HG03469 (cell line): ENCODE results near the gene NOXA1.
"Not testable (repeated sequence)": the region's sequence is repeated elsewhere in the genome, so short reads cannot be mapped to it uniquely, and the experiment has no call there.

Source experiments
- ATAC-seq: cut with Tn5 transposase; IDR thresholded peaks from one replicate; pipeline ENCODE4 v1.9.1; 2021; ENCODE audit warnings: mild to moderate bottlenecking, moderate library complexity, moderate number of reproducible peaks; ENCODE audit not compliant: unreplicated experiment

Gene NOXA1

DNA sequence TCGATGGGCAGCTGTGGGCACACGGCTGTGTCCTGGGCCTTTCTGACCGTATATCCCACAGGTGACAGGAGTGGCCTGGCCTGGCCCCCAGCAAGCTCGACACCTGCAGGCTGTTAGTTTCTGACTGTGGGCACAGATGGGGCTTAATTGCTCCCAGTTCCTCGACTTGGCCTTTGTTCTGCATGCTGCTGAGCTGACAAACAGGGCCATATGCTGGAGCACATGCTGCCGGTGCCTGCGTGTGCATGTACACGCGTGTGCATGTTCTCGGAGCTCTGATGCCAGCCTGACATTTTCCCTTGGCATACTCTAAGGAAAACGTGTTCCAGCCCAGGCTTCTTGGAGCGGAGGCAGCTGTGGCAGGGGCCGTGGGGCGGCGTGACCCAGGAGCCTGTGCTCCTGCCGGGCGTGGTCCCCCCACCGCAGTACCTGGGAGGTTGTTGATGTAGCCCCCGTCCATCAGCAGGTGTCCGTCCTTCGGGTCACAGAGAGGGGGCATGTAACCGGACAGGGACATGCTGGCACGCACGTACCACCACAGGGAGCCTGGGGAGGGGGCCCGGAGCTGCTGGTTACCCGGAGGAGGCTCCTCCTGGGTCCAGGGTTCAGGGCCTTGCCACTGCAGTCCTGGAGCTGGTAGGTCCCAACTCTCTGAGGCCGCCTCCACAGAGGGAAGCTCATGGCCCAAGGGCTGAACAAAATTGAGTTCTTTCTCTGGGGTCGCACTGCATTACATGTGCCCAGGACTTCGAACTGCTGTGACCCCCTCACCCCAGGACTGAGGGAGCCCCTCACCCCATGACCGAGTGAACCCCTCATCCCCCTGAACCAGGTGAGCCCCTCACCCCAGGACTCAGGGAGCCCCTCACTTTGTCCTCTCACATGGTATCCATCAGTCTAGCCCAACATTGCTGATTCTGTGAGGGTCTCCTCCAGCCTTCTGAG, 40.1 kb downstream of the NOXA1 start:
- no peak for ATAC-seq

DNA sequence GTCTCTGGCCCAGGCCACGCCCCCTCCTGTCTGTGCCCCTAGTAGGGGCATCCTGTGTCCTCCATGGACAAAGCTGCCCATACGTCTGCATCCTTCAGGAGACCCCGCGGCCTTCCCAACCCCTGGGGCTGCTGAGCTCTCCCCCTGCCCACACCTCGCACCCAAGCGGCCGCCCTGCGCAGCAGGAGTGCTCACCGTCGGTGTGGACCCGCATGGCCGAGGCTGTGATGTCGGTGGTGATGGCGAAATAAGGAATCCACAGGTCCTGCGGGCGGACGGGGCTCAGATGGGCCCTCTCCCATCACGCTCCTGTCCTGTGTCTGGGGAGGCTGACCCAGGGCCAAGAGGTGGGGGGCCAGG, 40.7 kb downstream of the NOXA1 start:
- ATAC-seq: no peak

- ATAC-seq: no peak
Observed at GRCh38 chr9:137464291-137464999, 41.3 kb downstream of the NOXA1 start.

DNA sequence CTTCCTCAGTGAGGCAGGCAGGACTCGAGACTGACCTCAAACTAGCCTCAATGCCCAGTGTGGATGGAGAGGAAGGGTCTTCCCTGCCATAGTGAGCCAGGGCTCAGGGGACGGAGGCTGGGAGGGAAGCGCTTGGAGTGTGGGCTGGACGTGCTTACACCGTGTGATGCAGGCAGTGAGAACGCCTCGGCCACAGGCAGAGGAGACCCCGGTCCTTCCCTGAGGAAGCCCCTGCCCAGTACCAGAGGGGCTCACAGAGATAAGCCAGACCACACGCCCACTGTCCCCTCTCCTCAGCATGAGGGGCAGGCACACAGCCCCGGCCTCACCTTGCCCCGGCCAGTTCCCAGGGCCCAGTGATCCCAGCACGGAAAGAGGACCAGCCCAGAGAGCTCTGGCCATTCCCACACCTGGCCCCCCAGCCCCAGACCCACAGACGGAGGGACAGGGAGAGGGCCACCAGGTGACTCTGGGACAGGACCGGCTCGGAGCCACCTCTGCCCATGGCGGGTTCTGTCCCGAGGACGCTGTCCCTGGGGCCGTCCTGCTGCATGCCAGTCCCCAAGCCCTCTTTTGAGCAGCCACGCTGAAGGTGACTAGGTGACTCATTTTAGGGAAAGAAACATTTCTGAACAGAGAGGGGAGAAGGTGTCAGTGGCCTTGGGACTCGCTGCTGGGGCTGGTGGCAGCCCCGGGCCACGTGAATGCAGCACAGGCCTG, 42.0 kb downstream of the NOXA1 start:
- ATAC-seq: no peak

GRCh38 chr9:137465720-137466388, 42.7 kb downstream of the NOXA1 start:
- ATAC-seq: no peak

DNA sequence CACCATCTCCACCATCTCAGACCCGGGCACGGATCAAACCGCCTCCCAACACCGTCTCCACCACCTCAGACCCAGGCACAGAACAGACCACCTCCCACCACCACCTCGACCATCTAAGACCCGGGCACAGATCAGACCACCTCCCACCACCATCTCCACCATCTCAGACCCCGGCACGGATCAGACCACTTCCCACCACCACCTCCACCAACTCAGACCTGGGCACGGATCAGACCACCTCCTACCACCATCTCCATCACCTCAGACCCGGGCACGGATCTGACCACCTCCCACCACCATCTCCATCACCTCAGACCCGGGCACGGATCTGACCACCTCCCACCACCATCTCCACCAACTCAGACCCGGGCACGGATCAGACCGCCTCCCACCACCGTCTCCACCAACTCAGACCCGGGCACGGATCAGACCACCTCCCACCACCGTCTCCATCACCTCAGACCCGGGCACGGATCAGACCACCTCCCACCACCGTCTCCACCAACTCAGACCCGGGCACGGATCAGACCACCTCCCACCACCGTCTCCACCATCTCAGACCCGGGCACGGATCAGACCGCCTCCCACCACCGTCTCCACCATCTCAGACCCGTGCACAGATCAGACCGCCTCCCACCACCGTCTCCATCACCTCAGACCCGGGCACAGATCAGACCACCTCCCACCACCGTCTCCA, 43.3 kb downstream of the NOXA1 start:
- not testable (repeated sequence) for ATAC-seq

DNA sequence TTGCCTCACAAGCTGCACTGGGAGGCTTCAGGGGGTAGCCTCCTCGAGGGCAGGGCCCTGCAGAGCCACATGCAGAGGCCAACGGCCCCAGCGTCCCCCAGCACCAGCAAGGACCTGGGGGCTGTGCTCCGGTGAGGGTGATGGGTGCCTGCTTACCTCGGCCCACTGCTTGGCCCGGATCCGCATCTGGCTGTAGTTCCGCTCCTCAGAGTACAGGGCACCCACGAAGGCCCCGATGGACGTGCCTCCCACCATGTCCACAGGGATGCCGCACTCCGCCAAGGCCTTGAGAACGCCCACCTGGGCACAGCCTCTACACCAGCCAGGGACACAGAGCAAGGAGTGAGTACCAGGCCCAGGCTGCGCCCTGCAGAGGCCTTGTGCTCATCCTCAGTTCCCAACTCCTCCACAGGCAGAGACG, 44.0 kb downstream of the NOXA1 start:
- ATAC-seq: no peak

DNA sequence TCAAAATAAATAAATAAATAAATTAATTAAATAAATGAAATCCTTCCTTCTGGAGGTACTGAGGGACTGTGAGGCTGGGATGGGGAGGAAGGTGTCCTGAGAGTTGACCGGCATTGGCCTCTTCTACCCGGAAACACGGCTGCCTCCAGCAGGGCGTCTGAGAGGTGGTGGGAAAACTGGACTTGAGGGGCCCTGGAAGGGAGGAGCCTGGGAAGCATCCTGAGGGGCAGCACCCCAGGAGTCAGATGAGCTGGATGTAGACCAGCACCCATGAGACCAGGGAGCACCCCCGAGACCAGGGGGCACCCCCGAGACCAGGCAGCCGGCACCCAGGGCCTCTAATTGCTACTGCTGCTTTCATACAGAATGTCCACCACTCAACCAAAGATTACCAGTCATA, 44.7 kb downstream of the NOXA1 start:
- ATAC-seq: no peak

DNA sequence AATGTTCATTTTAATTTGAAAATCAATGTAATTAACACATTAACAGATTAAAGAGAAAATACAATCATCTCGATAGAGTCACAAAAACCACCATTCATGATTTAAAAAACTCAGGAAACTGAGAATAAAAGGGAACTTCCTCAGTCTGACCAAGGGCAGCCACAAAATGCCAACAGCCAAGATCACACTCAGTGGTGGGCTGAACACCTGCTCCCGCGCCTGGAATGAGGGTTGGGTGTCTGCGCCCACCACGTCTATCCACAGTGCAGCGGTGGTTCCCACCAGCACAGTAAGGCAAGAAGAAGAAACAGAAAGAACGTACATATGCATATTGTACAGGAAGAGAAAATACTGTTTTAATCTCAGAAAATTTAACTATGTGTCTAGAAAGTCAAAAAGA, 47.6 kb downstream of the NOXA1 start:
- no peak for ATAC-seq

DNA sequence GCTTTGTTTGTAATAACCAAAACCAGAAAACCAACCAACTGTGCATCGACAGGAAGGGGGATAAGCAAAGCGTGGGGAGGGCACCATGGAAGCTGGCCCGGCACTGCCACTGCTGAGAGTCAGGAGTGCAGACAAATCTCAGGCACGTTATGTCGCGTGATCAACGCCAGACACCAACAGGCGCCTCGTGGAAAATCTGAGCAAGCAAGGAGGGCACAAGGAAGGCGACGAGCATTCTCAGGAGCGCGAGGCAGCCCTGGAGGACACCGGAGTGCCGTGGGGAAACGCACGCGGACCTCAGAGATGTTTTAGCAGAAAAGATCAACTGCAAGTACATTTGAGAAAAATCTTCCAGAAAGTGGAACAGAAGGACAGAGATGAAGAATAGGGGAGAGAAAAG, 51.1 kb downstream of the NOXA1 start:
- no peak for ATAC-seq

DNA sequence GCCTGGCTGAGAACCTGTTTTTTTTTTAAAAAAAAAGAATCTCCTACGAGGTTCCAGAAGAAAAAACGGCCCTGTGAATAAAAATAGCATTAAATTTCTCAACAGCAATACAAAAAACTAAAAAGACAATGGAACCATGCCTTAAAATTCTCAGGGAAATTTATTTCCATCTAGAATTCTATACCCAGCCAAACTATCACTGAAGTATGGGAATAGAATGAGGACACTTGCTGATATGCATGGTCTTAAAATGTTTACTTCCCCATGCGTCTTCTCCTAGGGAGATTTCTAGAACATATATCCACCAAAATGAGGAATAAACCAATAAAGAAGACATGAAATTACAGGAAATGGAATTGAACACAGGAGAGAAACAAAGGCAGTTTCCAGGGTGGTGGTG, 52.5 kb downstream of the NOXA1 start:
- ATAC-seq: no peak

- no peak for ATAC-seq
Observed at GRCh38 chr9:137476856-137477255, 53.7 kb downstream of the NOXA1 start.

- no peak for ATAC-seq
Observed at GRCh38 chr9:137477778-137478612, 54.8 kb downstream of the NOXA1 start.

DNA sequence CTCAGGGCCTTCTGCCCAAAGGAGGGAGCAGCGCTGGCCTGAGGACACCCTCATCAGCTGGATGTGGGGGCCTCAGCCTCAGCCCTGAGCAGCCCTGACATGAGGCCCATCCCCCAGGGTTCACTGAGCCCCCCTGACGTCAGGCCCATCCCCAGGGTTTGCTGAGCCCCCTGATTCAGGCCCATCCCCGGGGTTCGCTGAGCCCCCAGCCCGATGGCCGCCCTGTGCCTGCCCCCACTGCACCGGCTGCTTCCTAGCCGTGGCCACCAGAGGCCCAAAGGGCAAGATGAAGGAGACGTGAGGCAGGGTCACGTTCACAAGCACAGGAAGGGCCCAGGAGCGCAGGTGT, 55.4 kb downstream of the NOXA1 start:
- no peak for ATAC-seq

GRCh38 chr9:137478962-137479861, 56.0 kb downstream of the NOXA1 start:
- no peak for ATAC-seq

DNA sequence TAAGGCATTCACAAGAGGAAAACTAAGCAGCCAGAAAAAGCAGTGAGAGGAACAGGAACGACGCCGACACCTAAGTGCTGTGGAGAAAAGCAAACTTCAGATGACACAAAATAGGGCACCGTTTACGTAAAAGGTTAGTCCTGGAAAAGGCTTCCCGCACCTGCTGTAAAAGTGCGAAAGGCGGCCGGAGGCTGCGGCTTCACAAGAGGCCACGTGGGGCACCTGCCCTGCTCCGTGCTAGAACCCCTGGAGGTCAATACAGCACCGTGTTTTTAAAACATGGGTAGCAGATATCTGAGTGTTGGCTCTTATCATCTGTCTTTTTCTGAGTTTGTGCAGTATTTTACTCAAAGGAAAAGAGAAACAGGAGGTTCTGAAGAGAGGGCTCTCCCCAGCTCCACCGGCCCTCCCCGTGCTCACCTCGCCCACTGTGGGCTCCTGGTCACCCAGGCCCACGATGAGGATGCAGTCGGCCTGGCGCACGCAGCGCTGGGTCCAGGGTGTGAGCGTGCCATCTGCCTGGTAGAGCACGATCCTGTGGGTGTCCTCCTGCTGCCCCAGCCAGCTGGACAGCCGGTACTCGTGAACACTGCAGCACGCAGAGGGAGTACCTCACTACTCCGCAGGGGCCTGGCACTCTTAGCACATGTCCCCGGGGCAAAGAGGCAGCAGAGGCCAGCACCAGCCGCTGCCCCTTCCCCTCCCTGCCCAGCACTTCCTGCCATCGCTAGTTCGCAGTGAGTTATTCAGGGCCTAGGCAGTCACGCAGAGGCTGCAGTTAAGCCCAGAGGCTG, 56.9 kb downstream of the NOXA1 start:
- ATAC-seq: no peak
